BLaER1 treated with 17β-estradiol and CSF1 and Interleukin-3, amounts not matched to agents 10 nM and 100 nM (cell line): ENCODE data around the gene HPD.

ENCODE experiments used
- H3K27ac ChIP-seq, 11 experiments: shearing (Covaris generic); formaldehyde crosslinking; 2 replicates each; pipeline ENCODE4 v1.8.1; 2022
- H3K27me3 ChIP-seq, 11 experiments: shearing (Covaris generic); formaldehyde crosslinking; 2 replicates each; pipeline ENCODE4 v1.8.1; 2022
- H3K36me3 ChIP-seq, 11 experiments: shearing (Covaris generic); formaldehyde crosslinking; 2 replicates each; pipeline ENCODE4 v1.8.1; 2022
- H3K4me1 ChIP-seq, 10 experiments: shearing (Covaris generic); formaldehyde crosslinking; 2 replicates each; pipeline ENCODE4 v1.8.1; 2022
- H3K4me2 ChIP-seq, 11 experiments: shearing (Covaris generic); formaldehyde crosslinking; 2 replicates each; pipeline ENCODE4 v1.8.1; 2022
- H3K4me3 ChIP-seq, 10 experiments: shearing (Covaris generic); formaldehyde crosslinking; 2 replicates each; pipeline ENCODE4 v1.8.1; 2022
- H3K9ac ChIP-seq, 11 experiments: shearing (Covaris generic); formaldehyde crosslinking; 2 replicates each; pipeline ENCODE4 v1.8.1; 2022
- H3K9me3 ChIP-seq, 11 experiments: shearing (Covaris generic); formaldehyde crosslinking; replicated peaks in 1 of 11; 2 replicates each; pipeline ENCODE4 v1.8.1; 2022
- H4K20me1 ChIP-seq, 11 experiments: shearing (Covaris generic); formaldehyde crosslinking; 2 replicates each; pipeline ENCODE4 v1.8.1; 2022
- Cebpa-rat ChIP-seq, 11 experiments: shearing (Covaris generic); IDR thresholded peaks; 2 replicates each; pipeline ENCODE4 v1.8.1; 2022

Gene HPD

GRCh38 chr12:121799842-121800693 is 58.6 kb downstream of the HPD start:
- Histone ChIP-seq H3K27ac (peak overlapping the region; percentile 99 to 100 (median 100)), H3K4me3 (peak overlapping the region; percentile 84 to 94 (median 88)), H3K4me2 (peak overlapping the region; percentile 97 to 100 (median 99)), H4K20me1 (peaks cover 34 to 46% (median 43%) of the 10 kb centered on the region in 11 experiments), H3K9ac (peak overlapping the region; percentile 98 to 100 (median 100)), H3K36me3 (peaks cover 12 to 42% (median 35%) of the 10 kb centered on the region in 11 experiments; a peak in 18 of 22 replicates), H3K27me3 (no peaks in the 10 kb centered on the region), H3K4me1 (peaks cover 40 to 44% (median 43%) of the 10 kb centered on the region in 10 experiments), H3K9me3 (no peaks in the 10 kb centered on the region)
- no peak for TF ChIP-seq Cebpa-rat (IDR thresholded peaks at IDR 0.05)

DNA sequence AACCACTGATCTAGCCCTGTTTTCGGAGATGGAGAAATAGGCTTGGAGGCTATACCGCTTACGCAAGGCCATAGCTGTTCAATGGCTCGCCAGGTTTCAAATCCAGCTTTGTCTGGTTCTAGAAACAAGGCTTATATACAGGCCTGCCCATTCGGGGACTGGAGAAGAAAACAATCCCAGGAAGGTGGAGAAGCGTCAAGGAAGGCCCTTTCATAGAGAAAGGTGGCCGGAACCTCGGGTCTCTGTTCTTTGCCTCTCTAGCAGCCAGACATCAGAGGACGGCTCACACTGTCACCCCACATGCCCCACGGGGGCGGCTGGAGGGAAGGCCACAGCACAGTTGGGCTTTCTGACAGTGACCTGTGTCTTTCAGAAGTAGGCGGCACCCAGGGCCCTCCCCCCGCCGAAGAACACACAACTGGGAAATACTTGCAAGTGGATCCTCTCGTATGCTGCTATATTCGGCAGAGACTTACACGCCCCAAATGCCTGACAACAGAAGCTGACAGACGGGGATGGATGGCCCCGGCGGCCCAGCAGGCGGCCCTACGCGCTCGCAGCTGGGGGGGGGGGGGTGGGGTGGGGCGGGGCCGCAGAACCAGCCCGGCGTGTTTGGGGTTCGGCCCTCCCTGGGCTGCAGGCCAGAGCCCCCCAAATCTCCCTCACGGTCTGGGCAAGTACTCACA is 59.4 kb downstream of the HPD start:
- Histone ChIP-seq H3K4me1 (peaks cover 47 to 51% (median 50%) of the 10 kb centered on the region in 10 experiments), H3K36me3 (peaks cover 12 to 42% (median 35%) of the 10 kb centered on the region in 11 experiments; a peak in 18 of 22 replicates), H4K20me1 (peaks cover 38 to 51% (median 49%) of the 10 kb centered on the region in 11 experiments), H3K9me3 (no peaks in the 10 kb centered on the region), H3K4me3 (peak overlapping the region; percentile 84 to 94 (median 88)), H3K4me2 (peak overlapping the region; percentile 97 to 100 (median 99)), H3K27ac (peak overlapping the region; percentile 99 to 100 (median 100)), H3K27me3 (no peaks in the 10 kb centered on the region), H3K9ac (peak overlapping the region; percentile 98 to 100 (median 100))
- 0 out of 22 replicates have a peak, but pooled peaks of 1 of the 11 experiments have one; percentile 30 for TF ChIP-seq Cebpa-rat (IDR thresholded peaks at IDR 0.05)

DNA sequence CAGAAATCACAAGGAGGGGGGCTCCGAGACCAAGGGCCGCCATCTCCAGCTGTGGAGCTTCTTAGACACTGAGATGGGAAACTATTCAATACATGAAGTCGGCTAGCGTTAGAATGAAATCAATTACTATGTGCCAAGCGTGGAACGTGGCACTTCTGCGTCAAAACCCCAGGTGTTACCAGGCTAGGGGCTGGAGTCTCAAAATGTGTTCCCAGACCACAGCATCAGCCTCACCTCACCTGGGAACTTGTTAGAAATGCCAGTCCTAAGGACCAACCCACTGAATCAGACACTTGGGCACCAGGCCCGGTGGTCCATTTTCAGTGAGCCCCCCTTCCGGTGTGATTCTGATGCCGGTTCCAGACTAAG is 59.9 kb downstream of the HPD start:
- H3K27me3 ChIP-seq: no peaks in the 10 kb centered on the region
- H4K20me1 ChIP-seq: peaks cover 38 to 52% (median 50%) of the 10 kb centered on the region in 11 experiments
- peaks cover 12 to 42% (median 35%) of the 10 kb centered on the region in 11 experiments; a peak in 18 of 22 replicates for H3K36me3 ChIP-seq
- peaks cover 47 to 57% (median 52%) of the 10 kb centered on the region in 10 experiments for H3K4me1 ChIP-seq
- peak overlapping the region; percentile 97 to 100 (median 99) for H3K4me2 ChIP-seq
- H3K9ac ChIP-seq: peak overlapping the region; percentile 72 to 100 (median 100)
- H3K9me3 ChIP-seq: no peaks in the 10 kb centered on the region
- H3K27ac ChIP-seq: peak overlapping the region in 10 of 11 experiments; percentile 99 to 100 (median 100); a peak in 19 of 22 replicates
- peak overlapping the region; percentile 84 to 94 (median 88) for H3K4me3 ChIP-seq
- no peak for TF ChIP-seq Cebpa-rat (IDR thresholded peaks at IDR 0.05)

GRCh38 chr12:121797937-121798786 is 60.5 kb downstream of the HPD start:
- Histone ChIP-seq H3K4me2 (peak overlapping the region; percentile 97 to 100 (median 99)), H3K27ac (peak overlapping the region in 10 of 11 experiments; percentile 99 to 100 (median 100); a peak in 19 of 22 replicates), H3K9ac (peak overlapping the region; percentile 72 to 100 (median 100)), H3K4me1 (peaks cover 47 to 63% (median 53%) of the 10 kb centered on the region in 10 experiments), H4K20me1 (peaks cover 38 to 52% (median 50%) of the 10 kb centered on the region in 11 experiments), H3K4me3 (peak overlapping the region; percentile 84 to 94 (median 88)), H3K27me3 (no peaks in the 10 kb centered on the region), H3K9me3 (no peaks in the 10 kb centered on the region), H3K36me3 (peaks cover 12 to 42% (median 35%) of the 10 kb centered on the region in 11 experiments; a peak in 18 of 22 replicates)
- no peak for TF ChIP-seq Cebpa-rat (IDR thresholded peaks at IDR 0.05)

- Histone ChIP-seq H3K27me3 (no peaks in the 10 kb centered on the region), H4K20me1 (peaks cover 38 to 59% (median 50%) of the 10 kb centered on the region in 11 experiments), H3K4me2 (peak overlapping the region; percentile 97 to 100 (median 99)), H3K27ac (peak overlapping the region in 9 of 11 experiments; percentile 99 to 100 (median 100); a peak in 15 of 22 replicates), H3K9me3 (no peaks in the 10 kb centered on the region), H3K4me1 (peaks cover 55 to 73% (median 64%) of the 10 kb centered on the region in 10 experiments), H3K4me3 (peak overlapping the region in 6 of 10 experiments; percentile 84 to 94 (median 86); a peak in 11 of 20 replicates), H3K36me3 (peaks cover 12 to 42% (median 35%) of the 10 kb centered on the region in 11 experiments; a peak in 18 of 22 replicates), H3K9ac (peak overlapping the region; percentile 72 to 100 (median 100); a peak in 21 of 22 replicates)
- TF ChIP-seq Cebpa-rat (IDR thresholded peaks at IDR 0.05): no peak
These were observed 61.6 kb downstream of the HPD start for GRCh38 chr12:121796855-121797751.

DNA sequence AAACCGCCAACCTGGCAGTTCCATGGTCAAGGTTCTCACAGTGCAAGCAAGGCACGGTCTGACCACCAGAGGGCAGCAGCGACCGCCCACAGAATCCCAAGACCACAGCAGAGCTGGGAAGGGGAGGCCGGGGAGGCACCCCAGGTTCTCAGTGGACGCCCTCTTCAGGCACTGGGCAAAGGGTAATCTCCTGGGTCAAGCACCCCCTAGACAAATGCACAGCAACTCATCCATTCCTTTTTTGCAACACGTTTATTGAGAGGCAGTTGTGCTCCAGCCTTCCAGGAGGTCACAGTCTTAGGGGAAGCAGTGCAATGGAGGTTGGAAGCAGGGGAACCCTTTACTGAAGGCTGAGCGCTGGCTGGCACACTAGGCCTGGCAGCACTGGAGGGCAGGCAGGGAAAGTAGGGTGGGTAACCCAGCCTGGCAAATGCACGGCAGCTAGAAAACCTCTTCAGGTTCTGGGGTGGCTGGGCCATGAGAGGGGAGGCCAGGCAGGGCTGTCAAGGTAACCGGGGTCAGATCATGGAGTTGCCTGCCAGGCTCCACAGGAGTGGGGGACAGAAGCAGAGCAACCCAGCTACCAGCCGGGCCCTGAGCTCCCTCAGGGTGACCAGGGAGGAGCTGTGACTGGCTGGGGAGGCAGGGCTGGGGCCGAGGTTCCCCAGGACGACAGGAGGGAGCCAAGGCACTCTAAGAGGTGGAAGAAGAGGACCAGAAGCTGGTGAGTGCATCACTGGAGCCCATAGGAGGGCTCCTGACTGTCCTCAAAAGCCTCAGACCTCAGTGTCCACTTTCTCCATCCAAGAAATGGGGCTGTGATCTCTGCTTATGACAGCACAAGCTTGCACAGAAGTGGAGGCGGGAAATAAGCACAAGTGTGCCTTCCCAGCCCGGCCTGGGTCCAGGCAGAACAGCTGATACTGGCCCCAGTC is 63.4 kb downstream of the HPD start:
- peaks cover 73 to 91% (median 82%) of the 10 kb centered on the region in 10 experiments for H3K4me1 ChIP-seq
- no peak for TF ChIP-seq Cebpa-rat (IDR thresholded peaks at IDR 0.05)
- H3K36me3 ChIP-seq: peaks cover 12 to 42% (median 35%) of the 10 kb centered on the region in 11 experiments; a peak in 18 of 22 replicates
- peaks cover 38 to 64% (median 50%) of the 10 kb centered on the region in 11 experiments for H4K20me1 ChIP-seq
- H3K4me2 ChIP-seq: peak overlapping the region; percentile 82 to 100 (median 95)
- H3K9ac ChIP-seq: peak overlapping the region; percentile 61 to 100 (median 81); a peak in 19 of 22 replicates
- H3K4me3 ChIP-seq: peak overlapping the region in 5 of 10 experiments; percentile 80 to 93 (median 85); a peak in 8 of 20 replicates
- H3K27me3 ChIP-seq: no peaks in the 10 kb centered on the region
- H3K27ac ChIP-seq: peak overlapping the region in 9 of 11 experiments; percentile 69 to 99 (median 93); a peak in 19 of 22 replicates
- H3K9me3 ChIP-seq: no peaks in the 10 kb centered on the region
